HepG2 (cell line): ENCODE data around the gene ABCA8.

Experiments used
- POGZ ChIP-seq: sonication (generic); formaldehyde crosslinking; IDR thresholded peaks from 2 replicates; pipeline ENCODE4 v1.4.0; 2020; ENCODE audit warnings: mild to moderate bottlenecking, missing genetic modification reagents
- TEAD2 ChIP-seq: sonication (generic); formaldehyde crosslinking; IDR thresholded peaks from 2 replicates; pipeline ENCODE4 v1.9.0; 2021; ENCODE audit warnings: missing genetic modification reagents
- ZNF570 ChIP-seq: sonication (generic); formaldehyde crosslinking; IDR thresholded peaks from 2 replicates; pipeline ENCODE4 v1.4.0; 2020; ENCODE audit warnings: mild to moderate bottlenecking, missing genetic modification reagents, borderline replicate concordance
- ZNF766 ChIP-seq: sonication (generic); formaldehyde crosslinking; IDR thresholded peaks from 2 replicates; pipeline ENCODE4 v1.5.0; 2020; ENCODE audit warnings: missing genetic modification reagents, borderline replicate concordance

- no peak for TF ChIP-seq TEAD2 (CRISPR knock-in tag)
- TF ChIP-seq ZNF570 (CRISPR knock-in tag), result no peak
- no peak for TF ChIP-seq ZNF766 (CRISPR knock-in tag)
- TF ChIP-seq POGZ, result no peak
Measured at GRCh38 chr17:68941761-68942160, 13.4 kb downstream of the ABCA8 start.
